Measurements from ENCODE around the gene FGFBP1.

FGFBP1 gene

DNA sequence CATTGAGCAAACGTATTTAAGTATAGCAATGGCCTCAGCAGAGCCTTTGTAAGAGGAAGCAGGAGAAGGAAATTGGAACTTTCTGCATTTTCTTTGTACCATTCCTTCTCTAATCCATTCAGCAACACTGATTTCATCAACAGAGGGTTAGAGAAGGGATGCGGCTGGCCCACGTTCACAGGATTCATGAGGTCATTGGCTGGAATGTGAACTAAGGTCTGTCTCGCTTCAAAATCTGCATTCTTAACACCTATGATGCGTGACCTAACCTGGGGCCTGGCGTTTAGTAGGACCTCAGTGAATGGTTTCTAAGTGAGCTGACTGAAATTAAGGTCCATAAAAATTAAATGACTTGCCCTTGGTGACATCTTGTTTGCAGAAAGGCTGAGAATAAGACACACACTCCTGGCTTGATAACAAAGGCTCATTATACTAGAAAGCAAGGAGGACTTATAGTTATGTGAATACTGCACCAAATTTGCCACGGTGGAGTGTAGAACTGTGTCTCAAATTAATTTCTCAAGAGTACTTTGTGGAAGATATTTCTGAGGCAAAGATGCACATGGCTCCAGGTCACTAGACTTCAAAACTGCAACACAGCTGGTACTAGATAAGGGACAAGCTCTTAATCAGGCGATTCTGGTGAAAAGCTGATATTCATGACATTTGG is 25.4 kb downstream of the FGFBP1 start:
- no peak for DNase-seq (ENCODE audit: low read depth, low spot score)

DNA sequence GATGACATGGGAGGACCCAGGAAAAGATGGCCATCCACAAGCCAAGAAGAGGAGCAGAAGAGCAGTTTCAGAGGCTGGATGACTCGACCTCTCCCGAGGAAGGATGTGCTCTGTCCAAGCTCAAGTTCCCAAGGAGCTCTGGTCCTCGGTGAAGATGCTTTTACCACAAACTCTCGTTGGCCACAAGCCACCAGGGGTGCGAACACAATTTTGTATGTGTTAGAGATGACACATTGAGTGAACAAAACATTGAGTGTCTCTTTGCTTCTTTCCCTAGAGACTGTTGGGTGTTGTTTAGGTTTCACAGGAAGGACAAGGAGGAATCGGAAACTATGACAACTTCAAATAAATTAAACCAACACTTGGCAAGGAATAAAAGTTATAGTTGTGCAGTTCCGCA is 26.3 kb downstream of the FGFBP1 start:
- no peak for DNase-seq (ENCODE audit: low read depth, low spot score)

DNA sequence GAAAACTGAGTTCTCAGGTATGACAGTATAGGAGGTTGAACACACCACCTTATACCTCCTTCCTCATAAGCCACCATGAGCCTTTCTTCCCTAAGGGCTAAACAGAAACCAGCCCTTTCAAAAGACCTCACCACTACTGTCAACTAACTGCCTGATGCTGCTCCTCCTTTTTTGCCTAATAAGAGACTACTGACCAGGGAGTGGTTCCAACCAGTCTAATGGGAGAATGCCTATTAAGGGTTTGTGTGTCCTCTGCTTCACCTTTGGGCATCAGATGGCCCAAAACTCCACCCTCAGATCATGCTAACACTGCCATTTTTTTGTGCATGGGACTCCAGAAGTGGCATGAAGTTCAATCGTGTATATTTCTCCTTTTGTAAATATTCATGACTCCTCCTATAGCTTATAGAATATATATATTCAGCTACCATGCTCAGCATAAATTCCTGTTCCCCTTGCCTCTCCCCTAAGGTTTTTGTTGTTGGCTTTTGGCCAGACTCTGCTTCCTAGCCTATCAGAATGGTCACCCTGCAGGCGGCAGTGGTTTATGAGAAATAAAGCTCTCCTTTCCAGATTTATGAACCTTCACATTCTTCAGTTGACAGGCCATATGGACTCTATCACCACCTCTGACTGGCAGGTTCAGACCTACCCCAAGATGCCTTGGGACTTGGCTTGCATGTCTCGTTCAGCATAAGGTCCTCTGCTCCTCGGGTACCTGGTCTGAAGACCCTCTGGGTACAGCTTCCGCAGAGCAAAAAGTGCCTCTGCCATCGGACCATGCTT is 28.2 kb downstream of the FGFBP1 start:
- no peak for DNase-seq (ENCODE audit: low read depth, low spot score)

DNA sequence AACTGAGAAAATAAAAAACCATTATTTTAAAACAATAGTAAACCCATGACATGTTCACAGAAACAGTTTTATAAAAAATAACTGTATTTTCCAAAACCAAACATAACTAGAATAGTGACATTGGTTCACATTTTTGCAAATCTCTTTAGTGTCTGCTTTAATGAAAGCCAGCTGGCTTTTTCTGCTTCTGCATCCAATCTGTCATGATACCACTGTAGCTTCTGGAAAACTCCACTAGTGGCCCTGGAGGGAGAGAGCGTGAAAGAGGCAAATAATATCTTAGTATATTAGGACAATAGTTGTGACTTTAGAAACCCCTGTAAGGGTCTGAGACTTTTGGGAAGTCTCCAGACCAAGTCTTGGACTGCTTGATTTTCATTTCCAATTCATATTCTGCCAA is 31.1 kb downstream of the FGFBP1 start:
- no peak for DNase-seq (ENCODE audit: low read depth, low spot score)

DNA sequence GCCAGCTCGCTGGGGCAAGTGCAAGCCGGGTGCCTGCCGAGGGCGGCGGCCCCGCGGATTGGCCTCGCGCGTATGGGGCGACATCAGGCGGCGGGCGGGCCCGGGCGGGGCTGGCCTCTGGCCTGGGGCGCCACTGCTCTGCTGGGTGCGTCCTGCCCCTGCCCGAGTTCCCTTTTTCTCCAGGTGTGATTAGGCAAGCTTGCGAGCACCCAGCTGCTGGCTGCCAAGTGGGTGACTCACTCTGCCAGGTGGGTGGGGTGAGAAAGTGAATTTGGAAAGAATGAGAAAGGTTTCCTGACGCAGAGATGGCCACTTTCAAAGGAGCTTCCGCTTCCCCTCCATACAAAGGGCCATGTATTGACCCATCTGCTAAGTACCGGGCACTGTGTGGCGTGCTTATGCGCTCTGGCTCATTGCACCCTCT is 32.5 kb downstream of the FGFBP1 start:
- no peak for DNase-seq (ENCODE audit: low read depth, low spot score)

DNA sequence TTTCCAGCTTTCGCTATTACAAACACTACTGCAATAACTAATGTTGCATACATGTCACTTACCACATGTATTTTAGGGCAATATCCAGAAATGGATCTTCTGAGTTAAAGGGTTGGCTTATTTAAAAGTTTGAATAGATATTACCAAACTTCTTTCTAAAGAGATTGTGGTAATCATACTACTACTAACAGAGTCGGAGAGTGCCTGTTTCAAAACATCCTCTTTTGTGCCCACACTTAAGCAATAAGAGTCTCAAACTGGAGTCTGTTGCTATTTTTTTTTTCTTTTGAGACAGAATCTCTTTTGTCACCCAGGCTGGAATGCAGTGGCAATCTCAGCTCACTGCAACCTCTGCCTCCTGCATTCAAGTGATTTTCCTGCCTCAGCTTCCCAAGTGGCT is 35.8 kb downstream of the FGFBP1 start:
- no peak for DNase-seq (ENCODE audit: low read depth, low spot score)

DNA sequence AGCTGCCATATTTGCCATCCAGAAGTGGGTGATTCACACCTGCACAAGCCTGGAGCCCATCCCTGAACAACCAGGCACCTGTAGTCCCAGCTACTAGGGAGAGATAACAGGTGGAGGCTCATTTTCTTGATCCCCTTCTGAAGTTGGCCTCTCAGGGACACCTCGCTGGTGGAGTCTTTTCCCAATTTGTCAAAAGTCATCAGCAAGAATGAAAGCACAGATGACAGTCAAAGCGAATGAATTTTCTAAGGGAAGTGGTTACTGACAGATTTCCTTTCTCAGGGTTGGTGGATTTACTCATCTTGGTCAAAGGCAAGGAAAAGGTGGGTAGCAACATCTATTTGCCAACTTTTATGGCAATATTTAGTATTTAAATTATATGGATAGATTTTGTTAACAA is 36.5 kb downstream of the FGFBP1 start:
- DNase-seq (ENCODE audit: low read depth, low spot score), result no peak

DNA sequence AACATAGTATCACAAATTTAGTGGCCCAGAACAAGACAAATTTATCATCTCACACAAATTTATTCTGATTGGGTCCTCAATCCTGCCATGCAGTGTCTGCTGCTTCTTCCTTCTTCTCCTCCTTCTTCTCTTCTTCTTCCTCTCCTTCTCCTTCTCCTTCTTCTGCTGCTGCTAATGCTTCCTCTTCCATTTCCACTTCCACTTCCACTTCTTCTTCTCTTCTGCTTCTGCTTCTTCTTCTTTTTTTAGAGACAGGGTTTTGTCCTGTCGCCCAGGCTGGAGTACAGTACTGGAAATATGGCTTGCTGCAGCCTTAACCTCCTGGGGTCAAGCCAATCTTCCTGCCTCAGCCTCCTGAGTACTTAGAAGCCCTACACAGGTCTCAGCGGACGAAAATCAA is 37.5 kb downstream of the FGFBP1 start:
- DNase-seq (ENCODE audit: low read depth, low spot score), result no peak

DNA sequence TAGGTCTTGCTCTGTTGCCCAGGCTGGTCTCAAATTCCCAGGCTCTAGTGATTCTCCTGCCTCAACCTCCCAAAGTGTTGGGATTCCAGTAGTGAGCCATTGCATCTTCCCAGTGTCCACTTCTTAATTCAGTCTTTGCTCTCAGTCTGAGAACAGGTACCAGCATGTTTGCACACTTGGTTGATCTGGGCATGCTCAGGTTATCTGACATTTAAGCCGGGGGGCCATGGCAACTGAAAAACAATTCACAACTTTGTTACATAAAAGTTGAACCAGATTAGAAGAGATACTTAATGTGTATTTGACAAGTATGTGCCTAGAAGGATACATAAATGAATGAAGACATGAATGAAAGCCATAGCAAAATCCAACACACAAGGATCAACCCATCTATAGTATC is 39.0 kb downstream of the FGFBP1 start:
- no peak for DNase-seq (ENCODE audit: low read depth, low spot score)

DNA sequence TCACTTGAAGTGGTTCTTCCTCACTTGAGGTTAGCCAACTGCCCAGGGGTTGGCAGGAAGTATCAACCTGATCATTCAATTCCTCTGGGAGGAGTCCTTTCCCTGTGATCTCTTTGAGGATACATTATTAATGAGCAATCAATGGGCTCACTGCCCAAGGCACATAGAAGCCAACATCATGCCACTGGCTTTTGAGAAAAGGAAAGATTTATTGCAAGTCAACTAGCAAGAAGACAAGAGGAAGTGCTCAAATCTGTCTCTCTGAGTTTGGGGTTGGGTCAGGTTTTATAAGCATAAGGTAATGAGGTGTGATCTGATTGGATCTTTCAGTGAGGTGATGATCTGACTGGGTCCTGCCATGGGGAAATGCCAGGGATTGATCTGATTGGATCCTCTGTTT is 39.6 kb downstream of the FGFBP1 start:
- no peak for DNase-seq (ENCODE audit: low read depth, low spot score)

DNA sequence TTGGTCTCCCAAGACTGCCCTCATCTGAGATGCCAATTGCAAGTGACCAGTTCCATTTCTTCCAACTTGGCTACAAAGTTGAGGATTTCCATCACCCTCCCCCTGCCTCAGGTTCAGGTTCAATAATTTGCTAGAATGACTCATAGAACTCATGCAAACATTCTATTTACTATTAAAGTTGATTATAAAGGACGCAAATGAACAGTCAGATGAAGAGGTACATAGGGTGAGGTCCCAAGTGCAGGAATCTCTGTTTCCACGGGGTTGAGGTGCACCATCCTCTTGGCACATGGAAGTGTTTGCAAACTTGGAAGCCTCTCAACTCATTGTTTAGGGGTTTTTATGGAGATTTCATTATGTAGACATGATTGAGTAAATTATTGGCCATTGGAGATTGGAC is 41.0 kb downstream of the FGFBP1 start:
- no peak for DNase-seq (ENCODE audit: low read depth, low spot score)

DNA sequence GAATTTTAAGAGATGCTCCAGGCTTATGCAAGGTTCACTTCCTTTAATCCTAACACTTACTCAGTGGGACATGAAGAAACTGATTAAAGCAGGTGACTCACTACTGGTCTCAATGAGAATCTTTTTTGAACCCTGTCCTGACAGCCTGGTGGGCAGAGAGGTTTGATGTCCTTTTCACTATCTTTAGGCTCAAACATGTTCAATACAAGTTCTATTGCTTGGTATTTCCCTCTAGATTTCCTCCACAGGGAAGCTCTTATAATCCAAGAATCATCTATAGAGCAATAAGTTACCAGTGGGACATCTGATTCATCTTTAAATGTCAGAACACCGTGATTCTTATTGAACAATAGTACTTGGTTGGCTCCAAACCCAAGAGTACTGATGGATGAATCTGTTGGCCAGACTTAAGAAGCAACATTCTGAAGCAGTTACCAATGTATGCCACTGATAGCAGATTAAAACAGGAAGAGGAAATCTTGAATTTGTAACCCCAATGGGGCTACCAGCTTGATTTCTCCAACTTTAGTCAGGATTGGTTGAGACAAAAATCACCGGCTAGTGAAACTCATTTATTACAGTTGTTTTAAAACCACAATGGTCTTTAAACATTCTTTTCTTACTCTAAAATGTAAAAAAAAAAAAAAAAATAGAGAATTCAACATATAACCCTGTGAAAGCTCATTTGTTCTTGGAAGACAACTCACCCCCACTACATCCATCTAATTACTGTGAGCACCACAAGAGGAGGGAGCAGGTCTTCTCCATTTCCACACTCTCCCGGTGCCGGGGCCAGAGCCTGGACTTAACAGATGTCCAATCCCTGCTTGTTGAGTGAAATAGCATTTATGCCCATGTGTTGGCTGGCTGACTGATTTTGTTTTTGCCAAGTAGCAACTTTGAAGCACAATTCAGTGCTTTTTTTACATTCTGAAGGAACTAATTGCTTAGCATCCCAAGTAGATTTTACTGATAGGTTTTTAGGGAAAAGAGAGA is 43.3 kb downstream of the FGFBP1 start:
- DNase-seq (ENCODE audit: low read depth, low spot score), result no peak

DNA sequence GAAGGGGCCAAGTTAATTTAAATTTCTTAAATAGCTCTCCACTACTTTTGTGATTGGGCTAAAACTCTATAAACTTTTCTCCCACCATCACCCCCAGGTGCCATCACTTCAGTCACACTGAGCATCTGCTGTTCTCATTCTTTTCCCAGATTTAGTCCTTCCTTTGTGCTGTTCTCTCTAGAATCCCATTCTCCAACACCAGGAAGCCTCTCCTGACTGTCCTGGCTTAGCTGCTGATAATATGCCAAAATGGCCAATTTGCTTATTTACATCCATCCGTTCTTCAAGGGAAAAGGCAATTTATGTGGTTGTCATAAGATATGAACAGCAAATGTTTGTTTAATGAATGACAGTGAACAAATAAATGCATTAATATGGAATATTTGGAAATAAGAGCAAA is 44.1 kb downstream of the FGFBP1 start:
- no peak for DNase-seq (ENCODE audit: low read depth, low spot score)

DNA sequence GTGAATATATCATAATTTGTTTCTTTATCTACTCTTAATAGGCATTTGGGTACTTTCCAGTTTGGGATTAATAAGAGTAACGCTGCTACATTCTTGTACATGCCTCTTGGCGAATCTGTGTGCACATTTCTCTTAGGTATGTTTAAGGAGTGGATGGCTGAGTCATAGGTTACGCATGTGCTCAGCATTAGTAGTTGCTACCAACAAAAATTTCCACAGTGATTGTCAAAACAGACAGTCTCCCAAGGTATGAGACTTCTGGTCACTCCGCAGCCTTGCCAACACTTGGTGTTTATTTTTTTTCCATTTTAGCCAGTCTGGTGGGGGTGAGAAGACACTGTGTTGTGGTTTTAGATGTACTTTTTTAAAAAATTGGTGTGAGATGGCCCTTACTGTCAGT is 44.6 kb downstream of the FGFBP1 start:
- DNase-seq (ENCODE audit: low read depth, low spot score), result no peak

DNA sequence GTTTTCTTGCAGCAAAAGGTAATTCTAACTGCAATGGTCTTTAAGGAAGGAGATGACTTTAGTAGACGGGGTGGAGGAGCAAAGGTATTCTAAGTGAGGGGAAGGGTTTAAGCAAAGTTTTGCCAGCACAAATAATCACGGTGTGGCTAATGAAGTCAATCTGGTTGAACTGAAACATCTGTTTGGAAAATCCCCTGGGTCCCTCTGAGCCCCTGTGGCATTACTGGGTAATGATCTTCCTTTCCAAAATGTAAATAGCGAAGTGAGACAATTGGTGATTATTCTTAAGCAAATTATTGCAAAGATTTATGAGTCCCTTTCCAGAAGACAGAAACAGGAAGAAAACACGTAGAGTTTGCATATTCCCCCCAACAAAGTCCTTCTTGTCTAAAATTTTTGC is 47.2 kb downstream of the FGFBP1 start:
- no peak for DNase-seq (ENCODE audit: low read depth, low spot score)

DNA sequence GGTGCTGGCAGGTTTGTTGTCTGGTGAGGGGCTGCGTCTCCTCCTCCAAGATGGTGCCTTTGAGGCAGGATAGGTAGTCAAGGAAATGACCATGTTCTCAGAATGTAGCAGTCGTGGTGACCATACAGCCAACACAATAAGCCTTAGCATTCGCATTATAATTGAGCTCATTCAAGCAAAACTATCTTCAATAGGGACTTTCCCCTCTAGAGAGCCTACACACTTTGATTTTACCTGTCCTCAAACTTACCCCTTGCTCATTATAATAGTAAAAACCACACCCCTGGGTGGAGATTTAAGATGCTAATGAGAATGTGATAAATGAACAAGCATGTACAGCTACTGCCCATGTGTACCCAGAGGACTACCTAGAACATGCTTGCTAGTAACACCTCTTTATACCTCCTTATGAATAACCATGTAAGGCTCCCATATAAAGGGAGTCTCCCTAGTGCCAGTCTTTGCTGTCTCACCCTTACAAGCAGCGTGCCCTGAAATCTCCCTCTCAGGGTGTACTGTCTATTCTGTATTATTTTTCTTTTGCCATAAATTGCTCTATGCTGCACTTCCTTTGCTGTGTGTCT is 48.2 kb downstream of the FGFBP1 start:
- no peak for DNase-seq (ENCODE audit: low read depth, low spot score)

DNA sequence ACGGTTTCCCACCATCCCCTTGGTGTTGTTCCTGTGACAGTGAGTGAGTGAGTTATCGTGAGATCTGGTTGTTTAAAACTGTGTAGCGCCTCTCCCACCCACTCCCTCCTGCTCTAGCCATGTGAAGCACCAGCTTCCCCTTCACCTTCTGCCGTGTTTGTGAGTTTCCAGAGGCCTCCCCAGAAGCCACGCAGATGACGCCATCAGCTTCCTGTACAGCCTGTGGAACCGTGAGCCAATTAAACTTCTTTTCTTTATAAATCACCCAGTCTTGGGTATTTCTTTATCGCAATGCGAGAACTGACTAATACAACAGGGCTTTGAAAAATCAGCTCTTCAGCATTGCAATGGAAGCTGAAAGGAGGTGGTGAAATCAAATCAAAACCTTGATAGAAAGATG is 50.0 kb downstream of the FGFBP1 start:
- DNase-seq (ENCODE audit: low read depth, low spot score), result no peak

All from activated CD4-positive, CD25-positive, alpha-beta regulatory T cell treated with anti-CD3 and anti-CD28 coated beads, Interleukin-2, amount 50 U/mL, for 16 hours (primary cell).